Fibroblast of the aortic adventitia (primary cell): ENCODE results near the gene ZNRF1. TPM values are rescaled to one million over a fixed set of nuclear protein-coding genes. Genes with fewer than 3 reads are reported as not detected.

Experiments
- DNase-seq: peaks from one replicate; pipeline ENCODE4 v3.0.0-alpha.2; 2010; ENCODE audit warnings: low read depth
- H3K4me3 ChIP-seq: 2 replicates; pipeline ENCODE4 v1.5.1; 2011; ENCODE audit warnings: low read depth, mild to moderate bottlenecking, control low read depth, low read length, moderate library complexity
- CTCF ChIP-seq: IDR thresholded peaks from 2 replicates; pipeline ENCODE4 v1.5.1; 2011; ENCODE audit warnings: mild to moderate bottlenecking, low read length, control low read depth, inconsistent platforms; ENCODE audit not compliant: insufficient read depth
- total RNA-seq: library from RNA; depleted of rRNA; stranded (reverse); fragments of >200 nt; gene quantifications from 2 replicates; pipeline ENCODE4 v1.2.3, GENCODE V29; 2012; ENCODE audit warnings: low replicate concordance

ZNRF1 gene
- total RNA-seq, 1 donor, result 14.5 TPM

GRCh38 chr16:74999609-75000480 lies 1.0 kb downstream of the ZNRF1 start:
- no peak for TF ChIP-seq CTCF
- peak; percentile 50 for DNase-seq
- peak overlapping the region; percentile 77 for H3K4me3 ChIP-seq

GRCh38 chr16:75000481-75001081 lies 1.8 kb downstream of the ZNRF1 start:
- TF ChIP-seq CTCF, result no peak
- DNase-seq, result peak; percentile 33
- peak overlapping the region; percentile 77 for H3K4me3 ChIP-seq

- TF ChIP-seq CTCF, result no peak
- H3K4me3 ChIP-seq, result no peak overlapping the region
- DNase-seq, result no peak
These were observed 3.6 kb downstream of the ZNRF1 start for GRCh38 chr16:75002474-75002873.

- no peak overlapping the region for H3K4me3 ChIP-seq
- TF ChIP-seq CTCF, result no peak
- DNase-seq, result no peak
These were observed 5.1 kb downstream of the ZNRF1 start for GRCh38 chr16:75003931-75004330.

GRCh38 chr16:75004460-75004859 lies 5.6 kb downstream of the ZNRF1 start:
- DNase-seq, result no peak
- TF ChIP-seq CTCF, result no peak
- no peak overlapping the region for H3K4me3 ChIP-seq

- no peak for DNase-seq
- no peak overlapping the region for H3K4me3 ChIP-seq
- no peak for TF ChIP-seq CTCF
These were observed 6.9 kb downstream of the ZNRF1 start for GRCh38 chr16:75005697-75006096.

GRCh38 chr16:75007443-75007842 lies 8.6 kb downstream of the ZNRF1 start:
- TF ChIP-seq CTCF, result no peak
- DNase-seq, result no peak
- no peak overlapping the region for H3K4me3 ChIP-seq
